Memory B cell (primary cell): ENCODE results near the gene ANKMY2.
"Not testable (repeated sequence)": the region's sequence is repeated elsewhere in the genome, so short reads cannot be mapped to it uniquely, and the experiment has no call there.

Experiments used
- ATAC-seq: fragments of 150-1000 bp; cut with Tn5 transposase; 2 replicates; pipeline ENCODE4 v1.10.0; 2021; ENCODE audit warnings: low read depth, mild to moderate bottlenecking, moderate library complexity
- DNase-seq, 2 donors: peaks; one replicate each; pipeline ENCODE4 v3.0.0; 2022; ENCODE audit warnings: low spot score in 2 of 2
- H3K27ac Mint-ChIP-seq: one replicate; pipeline ENCODE4 v1.8.0; 2022; ENCODE audit warnings: mild to moderate bottlenecking, moderate library complexity, mixed read lengths
- H3K27me3 Mint-ChIP-seq: one replicate; pipeline ENCODE4 v1.8.0; 2022; ENCODE audit warnings: mixed read lengths
- H3K36me3 Mint-ChIP-seq: one replicate; pipeline ENCODE4 v1.8.0; 2022; ENCODE audit warnings: mild to moderate bottlenecking, mixed read lengths
- H3K4me1 Mint-ChIP-seq: one replicate; pipeline ENCODE4 v1.8.0; 2022; ENCODE audit warnings: mixed read lengths
- H3K4me3 Mint-ChIP-seq: one replicate; pipeline ENCODE4 v1.8.0; 2022; ENCODE audit warnings: mild to moderate bottlenecking, moderate library complexity, mixed read lengths
- H3K9me3 Mint-ChIP-seq: one replicate; pipeline ENCODE4 v1.8.0; 2022; ENCODE audit warnings: mixed read lengths

ANKMY2 gene

DNA sequence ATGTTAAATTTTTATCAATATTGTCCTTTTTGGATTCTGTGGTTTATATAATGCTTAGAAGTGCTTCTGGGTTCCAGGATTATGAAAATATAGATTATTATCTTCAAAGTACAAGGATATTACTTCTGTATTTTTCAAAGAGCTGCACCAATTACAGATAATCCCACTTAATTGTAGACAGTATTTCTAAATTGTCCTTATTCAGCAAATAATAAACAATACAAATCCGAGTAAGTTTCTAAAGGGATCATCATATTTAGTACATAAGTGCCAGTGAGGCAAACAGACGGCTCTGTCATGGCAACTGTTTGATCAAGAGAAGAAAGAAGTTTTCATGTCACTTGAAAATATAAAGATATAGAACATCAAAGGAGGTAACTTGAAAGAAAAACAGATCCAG, 19.2 kb downstream of the ANKMY2 start:
- no peak overlapping the region for H3K4me3 Mint-ChIP-seq
- no peak for DNase-seq
- ATAC-seq: no peak
- peaks cover 9% of the 10 kb centered on the region for H3K36me3 Mint-ChIP-seq
- H3K27me3 Mint-ChIP-seq: no peaks in the 10 kb centered on the region
- no peaks in the 10 kb centered on the region for H3K9me3 Mint-ChIP-seq
- no peak overlapping the region for H3K27ac Mint-ChIP-seq
- H3K4me1 Mint-ChIP-seq: no peaks in the 10 kb centered on the region

GRCh38 chr7:16619979-16620408, 25.6 kb downstream of the ANKMY2 start:
- Mint-ChIP-seq H3K4me3 (no peak overlapping the region), H3K36me3 (peaks cover 31% of the 10 kb centered on the region), H3K9me3 (no peaks in the 10 kb centered on the region), H3K27ac (peak overlapping the region; percentile 62), H3K4me1 (peaks cover 7% of the 10 kb centered on the region), H3K27me3 (no peaks in the 10 kb centered on the region)
- DNase-seq: no peak
- peak; percentile 97 for ATAC-seq

GRCh38 chr7:16616542-16616941, 29.0 kb downstream of the ANKMY2 start:
- H3K9me3 Mint-ChIP-seq: no peaks in the 10 kb centered on the region
- no peak overlapping the region for H3K4me3 Mint-ChIP-seq
- no peak for DNase-seq
- H3K4me1 Mint-ChIP-seq: peaks cover 7% of the 10 kb centered on the region
- H3K27ac Mint-ChIP-seq: no peak overlapping the region
- H3K36me3 Mint-ChIP-seq: peaks cover 22% of the 10 kb centered on the region
- ATAC-seq: no peak
- H3K27me3 Mint-ChIP-seq: no peaks in the 10 kb centered on the region

DNA sequence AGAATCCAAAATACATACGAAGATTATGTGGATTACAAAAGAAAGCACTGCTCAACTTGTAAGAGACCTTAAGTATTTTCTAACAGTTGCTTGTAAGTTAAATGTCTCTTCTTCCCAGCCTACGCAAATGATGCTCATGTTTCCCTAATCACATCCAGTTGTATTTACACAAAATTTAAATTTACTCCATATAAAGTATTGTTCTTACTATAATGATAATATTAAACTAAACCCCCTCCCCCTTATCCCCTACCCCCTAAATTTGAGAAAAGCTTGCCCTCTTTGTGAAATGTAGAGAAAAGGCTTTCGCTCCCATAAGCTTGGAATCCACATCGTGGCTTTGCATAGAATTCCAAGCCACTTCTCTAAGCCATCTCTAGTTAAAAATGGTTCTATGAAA, 29.4 kb downstream of the ANKMY2 start:
- Mint-ChIP-seq H3K4me1 (peaks cover 7% of the 10 kb centered on the region), H3K27ac (no peak overlapping the region), H3K9me3 (no peaks in the 10 kb centered on the region), H3K27me3 (no peaks in the 10 kb centered on the region), H3K4me3 (no peak overlapping the region), H3K36me3 (peaks cover 22% of the 10 kb centered on the region)
- DNase-seq (no peak), ATAC-seq (no peak)

DNA sequence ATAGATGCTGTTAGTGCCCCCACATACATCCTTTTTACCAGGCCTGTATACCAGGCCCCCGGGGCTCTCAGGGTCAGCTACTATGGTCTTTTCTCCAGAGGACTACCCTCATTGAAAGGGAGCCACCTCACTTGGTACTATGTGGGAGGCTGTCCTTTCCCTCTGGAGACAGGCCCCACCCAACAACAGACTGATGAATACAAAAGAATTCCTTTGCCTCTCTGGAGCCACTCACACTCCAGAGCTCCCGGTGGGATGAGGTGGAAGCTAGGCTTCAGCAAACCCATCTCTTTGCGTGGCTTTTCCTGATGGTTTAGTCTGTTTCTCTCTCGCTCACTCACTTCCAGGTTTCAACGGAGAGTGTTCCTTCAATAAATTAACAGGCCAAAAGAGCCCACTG, 30.3 kb downstream of the ANKMY2 start:
- ATAC-seq (no peak), DNase-seq (no peak)
- H3K4me1 Mint-ChIP-seq: peaks cover 7% of the 10 kb centered on the region
- no peak overlapping the region for H3K4me3 Mint-ChIP-seq
- H3K27ac Mint-ChIP-seq: no peak overlapping the region
- H3K36me3 Mint-ChIP-seq: peaks cover 21% of the 10 kb centered on the region
- H3K9me3 Mint-ChIP-seq: no peaks in the 10 kb centered on the region
- no peaks in the 10 kb centered on the region for H3K27me3 Mint-ChIP-seq

DNA sequence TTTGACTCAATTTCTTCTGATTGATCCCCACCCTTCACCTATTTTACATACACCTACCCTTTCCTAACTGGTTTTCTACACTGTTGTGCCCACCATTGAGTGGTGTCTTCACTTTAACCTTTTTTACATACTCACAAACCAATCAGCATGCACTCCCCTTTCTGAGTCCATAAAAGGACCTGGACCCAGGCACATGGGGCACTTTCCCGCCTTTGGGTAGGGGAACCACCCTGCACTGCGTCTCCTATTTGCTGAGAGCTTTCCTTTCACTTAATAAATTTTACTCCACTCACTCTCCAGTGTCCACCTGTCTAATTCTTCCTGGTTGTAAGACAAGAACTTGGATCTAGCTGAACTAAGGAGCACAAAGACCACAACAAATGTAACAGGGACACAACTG, 33.8 kb downstream of the ANKMY2 start:
- H3K27ac Mint-ChIP-seq: no peak overlapping the region
- H3K36me3 Mint-ChIP-seq: peaks cover 13% of the 10 kb centered on the region
- H3K4me3 Mint-ChIP-seq: no peak overlapping the region
- H3K9me3 Mint-ChIP-seq: no peaks in the 10 kb centered on the region
- peaks cover 11% of the 10 kb centered on the region for H3K4me1 Mint-ChIP-seq
- H3K27me3 Mint-ChIP-seq: no peaks in the 10 kb centered on the region
- DNase-seq (no peak), ATAC-seq (no peak)

DNA sequence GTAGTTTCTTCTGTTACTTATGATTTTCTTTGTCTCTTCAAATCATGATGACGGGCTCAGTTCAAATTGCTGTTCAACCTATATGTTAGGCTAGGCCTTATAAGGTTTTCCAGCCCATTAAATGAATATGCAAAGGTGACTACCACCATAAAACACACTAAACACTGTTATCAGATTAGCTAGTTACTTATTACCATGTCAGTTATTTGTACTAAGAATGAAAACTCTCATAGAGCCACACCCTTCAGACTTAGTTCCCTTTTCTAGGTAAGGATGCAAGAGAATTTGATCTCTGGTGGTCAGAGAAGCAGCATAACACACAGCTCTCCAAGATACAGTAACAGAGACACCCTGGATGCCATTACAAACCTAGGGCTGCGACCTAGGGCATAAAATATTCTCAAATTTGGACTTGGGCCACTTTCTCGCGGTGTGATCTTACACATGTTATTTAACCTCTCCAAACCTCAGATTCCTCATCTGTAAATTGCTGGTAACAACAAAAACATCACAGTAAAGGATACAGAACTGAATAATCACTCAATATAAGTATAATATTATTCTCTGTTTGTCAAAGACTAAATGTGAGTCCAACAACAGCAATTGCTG, 35.6 kb downstream of the ANKMY2 start:
- no peaks in the 10 kb centered on the region for H3K9me3 Mint-ChIP-seq
- H3K36me3 Mint-ChIP-seq: peaks cover 7% of the 10 kb centered on the region
- peak; percentile 92 for ATAC-seq
- peaks cover 11% of the 10 kb centered on the region for H3K4me1 Mint-ChIP-seq
- no peak for DNase-seq
- no peak overlapping the region for H3K4me3 Mint-ChIP-seq
- H3K27me3 Mint-ChIP-seq: no peaks in the 10 kb centered on the region
- H3K27ac Mint-ChIP-seq: peak overlapping the region; percentile 35

DNA sequence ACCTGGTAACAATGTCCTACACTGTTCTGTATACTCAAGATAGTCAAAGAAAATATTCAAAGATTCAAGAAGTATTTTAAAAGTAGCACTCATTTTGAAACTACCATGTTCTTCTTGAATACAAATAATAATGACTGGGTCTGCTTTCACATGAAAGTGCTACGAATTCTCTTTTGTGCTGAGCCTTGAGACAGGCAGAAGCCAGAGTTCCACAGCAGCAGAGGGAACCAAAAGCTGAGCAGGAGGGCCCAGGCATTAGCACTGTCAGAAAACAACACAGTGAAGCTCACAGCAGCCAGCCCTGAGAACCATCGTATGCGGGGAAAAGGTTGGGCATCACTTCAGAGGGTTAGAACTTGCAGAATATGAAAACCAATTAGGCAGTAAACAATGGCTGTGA, 38.9 kb downstream of the ANKMY2 start:
- no peak overlapping the region for H3K4me3 Mint-ChIP-seq
- no peak for DNase-seq
- H3K9me3 Mint-ChIP-seq: no peaks in the 10 kb centered on the region
- H3K36me3 Mint-ChIP-seq: peaks cover 19% of the 10 kb centered on the region
- no peak for ATAC-seq
- no peaks in the 10 kb centered on the region for H3K27me3 Mint-ChIP-seq
- no peak overlapping the region for H3K27ac Mint-ChIP-seq
- peaks cover 11% of the 10 kb centered on the region for H3K4me1 Mint-ChIP-seq

- Mint-ChIP-seq H3K4me3 (no peak overlapping the region), H3K4me1 (no peaks in the 10 kb centered on the region), H3K27ac (no peak overlapping the region), H3K27me3 (no peaks in the 10 kb centered on the region), H3K9me3 (no peaks in the 10 kb centered on the region), H3K36me3 (peaks cover 27% of the 10 kb centered on the region)
- ATAC-seq (no peak), DNase-seq (no peak)
Observed at GRCh38 chr7:16604054-16604453, 41.5 kb downstream of the ANKMY2 start.

GRCh38 chr7:16603633-16604032, 41.9 kb downstream of the ANKMY2 start:
- DNase-seq (no peak), ATAC-seq (no peak)
- Mint-ChIP-seq H3K9me3 (no peaks in the 10 kb centered on the region), H3K4me1 (no peaks in the 10 kb centered on the region), H3K36me3 (peaks cover 27% of the 10 kb centered on the region), H3K4me3 (no peak overlapping the region), H3K27ac (no peak overlapping the region), H3K27me3 (no peaks in the 10 kb centered on the region)

DNA sequence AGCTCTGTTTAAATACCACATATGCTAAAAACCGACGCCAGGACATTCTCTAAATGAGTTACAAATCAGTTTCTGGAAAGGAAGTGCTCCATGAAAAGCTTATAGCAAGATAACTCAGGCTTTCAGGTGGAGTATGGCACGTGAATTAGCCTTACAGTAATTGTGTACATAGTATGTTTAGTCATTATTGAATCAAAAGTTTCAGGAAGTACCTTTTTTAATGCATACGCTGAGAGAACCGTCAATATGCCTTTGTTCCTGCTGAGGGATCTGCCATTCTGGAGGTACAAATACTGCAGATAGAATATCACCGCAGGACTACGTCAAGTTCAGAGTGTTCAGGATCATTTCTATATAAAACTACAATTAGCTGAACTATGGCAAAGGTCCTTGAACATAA, 45.7 kb downstream of the ANKMY2 start:
- H3K36me3 Mint-ChIP-seq: peaks cover 24% of the 10 kb centered on the region
- H3K27me3 Mint-ChIP-seq: no peaks in the 10 kb centered on the region
- no peak overlapping the region for H3K4me3 Mint-ChIP-seq
- ATAC-seq: no peak
- no peak for DNase-seq
- H3K4me1 Mint-ChIP-seq: no peaks in the 10 kb centered on the region
- no peaks in the 10 kb centered on the region for H3K9me3 Mint-ChIP-seq
- no peak overlapping the region for H3K27ac Mint-ChIP-seq

DNA sequence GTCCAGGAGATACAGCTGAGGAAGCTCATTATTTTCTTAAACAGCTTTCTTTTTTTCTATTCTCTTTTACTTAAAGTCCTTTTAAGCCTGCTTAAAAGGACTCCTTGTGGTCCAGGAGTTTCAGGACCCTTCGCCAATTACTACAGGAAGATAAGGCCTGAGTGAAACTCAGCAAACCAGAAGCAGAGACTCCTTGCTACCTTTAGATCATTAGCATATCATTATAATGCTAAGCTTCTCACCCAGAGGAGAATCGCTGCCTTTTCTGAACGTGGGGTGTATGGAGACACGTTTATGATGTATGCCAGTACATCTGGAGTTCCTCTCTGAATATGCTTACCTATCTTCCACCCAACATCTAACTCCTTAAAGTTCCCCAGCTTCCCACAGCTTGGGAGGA, 47.5 kb downstream of the ANKMY2 start:
- no peaks in the 10 kb centered on the region for H3K4me1 Mint-ChIP-seq
- H3K27me3 Mint-ChIP-seq: no peaks in the 10 kb centered on the region
- H3K36me3 Mint-ChIP-seq: peaks cover 16% of the 10 kb centered on the region
- ATAC-seq (no peak), DNase-seq (no peak)
- no peak overlapping the region for H3K27ac Mint-ChIP-seq
- no peaks in the 10 kb centered on the region for H3K9me3 Mint-ChIP-seq
- no peak overlapping the region for H3K4me3 Mint-ChIP-seq

- not testable (repeated sequence) for H3K27me3 Mint-ChIP-seq, H3K27ac Mint-ChIP-seq, H3K36me3 Mint-ChIP-seq, H3K9me3 Mint-ChIP-seq, H3K4me3 Mint-ChIP-seq, DNase-seq, ATAC-seq, H3K4me1 Mint-ChIP-seq
Observed at GRCh38 chr7:16595596-16595995, 50.0 kb downstream of the ANKMY2 start.

DNA sequence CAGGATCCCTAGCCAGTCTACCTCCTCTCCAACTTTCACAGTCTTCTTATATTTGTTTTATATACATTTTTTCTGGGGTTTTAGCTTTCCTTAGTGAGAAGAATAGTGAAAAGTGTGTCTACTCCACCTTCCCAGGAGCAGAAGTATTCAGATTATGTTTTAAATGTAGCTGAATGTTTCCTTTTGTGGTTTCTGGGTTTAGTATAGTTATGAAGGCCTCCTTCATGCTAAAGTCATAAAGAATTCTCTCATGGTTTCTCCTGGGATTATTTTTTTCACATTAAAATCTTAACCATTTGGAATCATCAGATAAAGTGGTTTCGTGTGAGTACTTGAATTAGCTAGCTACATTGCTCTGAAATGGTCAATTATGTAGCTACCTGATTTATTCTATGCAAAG, 50.9 kb downstream of the ANKMY2 start:
- DNase-seq (no peak), ATAC-seq (no peak)
- no peak overlapping the region for H3K27ac Mint-ChIP-seq
- peaks cover 3% of the 10 kb centered on the region for H3K36me3 Mint-ChIP-seq
- H3K9me3 Mint-ChIP-seq: no peaks in the 10 kb centered on the region
- H3K27me3 Mint-ChIP-seq: no peaks in the 10 kb centered on the region
- H3K4me1 Mint-ChIP-seq: no peaks in the 10 kb centered on the region
- no peak overlapping the region for H3K4me3 Mint-ChIP-seq

GRCh38 chr7:16594061-16594460, 51.5 kb downstream of the ANKMY2 start:
- no peak overlapping the region for H3K4me3 Mint-ChIP-seq
- H3K27me3 Mint-ChIP-seq: no peaks in the 10 kb centered on the region
- no peak overlapping the region for H3K27ac Mint-ChIP-seq
- no peaks in the 10 kb centered on the region for H3K36me3 Mint-ChIP-seq
- no peaks in the 10 kb centered on the region for H3K4me1 Mint-ChIP-seq
- DNase-seq (no peak), ATAC-seq (no peak)
- H3K9me3 Mint-ChIP-seq: no peaks in the 10 kb centered on the region
